Stomach (tissue), 9 donors: Measurements from ENCODE around the gene C5orf47. TPM values are rescaled to one million over a fixed set of nuclear protein-coding genes. Genes with fewer than 3 reads are reported as not detected.

Experiments used
- DNase-seq, 2 donors: peaks; one replicate each; pipeline versions ENCODE4 v3.0.0 to v3.0.0-alpha.2; 2013 to 2019
- H3K27ac ChIP-seq, 5 donors: fragments of 200-600 bp in 4 of 5; sonication (generic) in 4 of 5; one replicate each; pipeline ENCODE4 v1.5.1; 2013 to 2019; ENCODE audit warnings: mild to moderate bottlenecking in 1 of 5, moderate library complexity in 1 of 5
- H3K27me3 ChIP-seq, 3 donors: fragments of 200-600 bp; sonication (generic); one replicate each; pipeline ENCODE4 v1.5.1; 2017 to 2019; ENCODE audit warnings: mixed run types in 1 of 3
- H3K36me3 ChIP-seq, 4 donors: fragments of 200-600 bp; sonication (generic); 1 replicate in 3 of 4; 2 replicates in 1 of 4; pipeline ENCODE4 v1.5.1; 2016 to 2019
- H3K4me1 ChIP-seq, 4 donors: fragments of 200-600 bp; sonication (generic); one replicate each; pipeline ENCODE4 v1.5.1; 2016 to 2019
- H3K4me3 ChIP-seq, 4 donors: fragments of 200-600 bp; sonication (generic) in 3 of 4; one replicate each; pipeline ENCODE4 v1.5.1; 2016 to 2019; ENCODE audit warnings: mild to moderate bottlenecking in 1 of 4
- H3K9me3 ChIP-seq, 4 donors: fragments of 200-600 bp; sonication (generic); one replicate each; pipeline ENCODE4 v1.5.1; 2016 to 2019
- EP300 ChIP-seq: sonication (generic); formaldehyde crosslinking; IDR thresholded peaks from one replicate; pipeline ENCODE4 v1.6.1; 2017; ENCODE audit warnings: antibody characterized with exemption
- POLR2A ChIP-seq, 4 donors: fragments of 450-650 bp; IDR thresholded peaks; one replicate each; pipeline ENCODE4 v1.6.1; 2016; ENCODE audit warnings: antibody characterized with exemption in 4 of 4, control low read depth in 2 of 4, mild to moderate bottlenecking in 1 of 4, moderate library complexity in 1 of 4
- POLR2AphosphoS5 ChIP-seq, 3 donors: sonication (generic); formaldehyde crosslinking; IDR thresholded peaks; one replicate each; pipeline ENCODE4 v1.6.1; 2016; ENCODE audit warnings: antibody characterized with exemption in 3 of 3
- WGBS, 5 donors: extraction: QIAGEN DNeasy Blood & Tissue Kit in 3 of 5; methylation state at CpG; one replicate each; pipeline versions ENCODE4 v1.1.5 to v1.1.7; 2013 to 2018; 5-methylcytosine and 5-hydroxymethylcytosine counted together
- intact Hi-C: fragments of 100-400 bp; cut with DNase I; formaldehyde crosslinking; loops from one replicate; pipeline ENCODE4 v1.15.1; 2023; ENCODE audit warnings: low total_unique reads
- polyA plus RNA-seq, 3 donors: library from polyadenylated mRNA; stranded (reverse); fragments of 200-250 nt; gene quantifications; one replicate each; pipeline ENCODE4 v1.2.3, GENCODE V29; 2013
- total RNA-seq, 5 donors: library from RNA; depleted of rRNA; stranded (reverse); fragments of >200 nt; gene quantifications; one replicate each; pipeline versions ENCODE4 v1.1.0 to v1.2.3, GENCODE V29; 2014 to 2016
- TF ChIP-seq, protein P1 (sequence below), 7 experiments: fragments of 450-650 bp in 4 of 7; fragments of 200-600 bp in 3 of 7; sonication (generic) in 3 of 7; IDR thresholded peaks; one replicate each; pipeline ENCODE4 v1.5.1; 2016 to 2019; ENCODE audit warnings: antibody characterized with exemption in 7 of 7, control low read depth in 2 of 7, mild to moderate bottlenecking in 1 of 7
- donor health status: healthy with polysubstance abuse.
- donor health status: Bipolar disorder and iron deficiency.
- donor health status: healthy.

C5orf47 gene
- total and polyA plus RNA-seq, 8 donors = not detected

DNA sequence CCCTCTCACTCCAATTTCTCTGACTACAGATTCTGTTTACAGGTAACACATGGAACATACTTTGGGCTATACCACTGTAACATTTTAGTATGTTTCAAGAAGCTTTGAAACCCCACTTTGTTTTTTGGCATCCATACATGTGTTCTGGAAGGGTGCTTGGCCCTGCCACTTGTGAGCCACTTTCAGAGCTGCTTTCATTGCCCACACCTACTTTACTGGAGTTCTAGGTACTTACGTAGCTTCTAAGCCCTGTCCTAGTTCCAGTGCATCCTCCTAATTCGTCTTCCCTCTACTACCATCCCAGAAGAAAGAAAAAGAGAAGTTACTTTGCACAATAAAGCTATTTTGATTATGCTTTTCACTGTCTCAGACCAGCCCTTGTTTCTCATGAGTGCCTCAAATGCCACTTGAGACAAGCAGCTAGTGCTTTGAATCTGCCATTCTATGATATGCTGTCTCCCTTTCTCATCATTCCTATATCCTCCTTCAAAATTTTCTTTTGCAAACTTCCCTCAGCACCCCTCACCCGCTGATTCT is 26.5 kb upstream of the C5orf47 start:
- H3K27ac ChIP-seq = no peak overlapping the region

DNA sequence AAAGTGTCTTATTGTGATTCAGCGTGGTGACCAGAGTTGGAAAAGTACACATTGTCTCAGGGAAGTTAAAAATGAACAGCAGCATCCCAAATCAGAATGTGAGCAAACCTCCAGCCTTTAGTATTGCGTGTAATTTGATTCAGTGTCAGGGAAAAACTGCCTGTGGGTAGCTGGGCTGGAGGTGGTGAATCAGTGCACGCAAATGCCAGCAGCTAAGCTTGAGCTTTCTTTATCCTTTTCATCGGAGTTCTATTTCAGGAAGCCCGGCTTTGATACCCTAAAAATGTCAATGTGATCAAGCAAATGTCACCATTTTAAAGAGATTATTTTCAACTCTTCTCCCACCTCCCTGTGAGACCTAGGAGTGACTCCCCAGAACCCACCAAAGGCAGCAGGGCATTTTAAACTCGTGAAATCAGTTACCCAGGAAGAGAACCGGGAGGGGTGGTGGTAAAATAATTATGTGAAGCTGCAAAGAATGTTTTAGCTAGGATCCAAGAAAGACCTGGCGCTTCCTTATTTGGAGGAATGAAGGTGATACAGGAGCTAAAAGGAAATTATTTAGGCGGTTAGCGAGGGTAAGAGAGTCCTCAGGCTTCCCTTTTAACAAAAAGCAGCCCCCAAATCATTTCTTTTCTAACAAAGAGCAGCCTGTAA is 25.7 kb upstream of the C5orf47 start:
- no peak for DNase-seq
- TF ChIP-seq, protein P1, sequence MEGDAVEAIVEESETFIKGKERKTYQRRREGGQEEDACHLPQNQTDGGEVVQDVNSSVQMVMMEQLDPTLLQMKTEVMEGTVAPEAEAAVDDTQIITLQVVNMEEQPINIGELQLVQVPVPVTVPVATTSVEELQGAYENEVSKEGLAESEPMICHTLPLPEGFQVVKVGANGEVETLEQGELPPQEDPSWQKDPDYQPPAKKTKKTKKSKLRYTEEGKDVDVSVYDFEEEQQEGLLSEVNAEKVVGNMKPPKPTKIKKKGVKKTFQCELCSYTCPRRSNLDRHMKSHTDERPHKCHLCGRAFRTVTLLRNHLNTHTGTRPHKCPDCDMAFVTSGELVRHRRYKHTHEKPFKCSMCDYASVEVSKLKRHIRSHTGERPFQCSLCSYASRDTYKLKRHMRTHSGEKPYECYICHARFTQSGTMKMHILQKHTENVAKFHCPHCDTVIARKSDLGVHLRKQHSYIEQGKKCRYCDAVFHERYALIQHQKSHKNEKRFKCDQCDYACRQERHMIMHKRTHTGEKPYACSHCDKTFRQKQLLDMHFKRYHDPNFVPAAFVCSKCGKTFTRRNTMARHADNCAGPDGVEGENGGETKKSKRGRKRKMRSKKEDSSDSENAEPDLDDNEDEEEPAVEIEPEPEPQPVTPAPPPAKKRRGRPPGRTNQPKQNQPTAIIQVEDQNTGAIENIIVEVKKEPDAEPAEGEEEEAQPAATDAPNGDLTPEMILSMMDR (IDR thresholded peaks at IDR 0.05) = no peak
- TF ChIP-seq POLR2AphosphoS5 (IDR thresholded peaks at IDR 0.05) (no peak), EP300 (no peak), POLR2A (IDR thresholded peaks at IDR 0.05) (no peak)
- intact Hi-C loops = no loop called here
- Histone ChIP-seq H3K27ac (peak overlapping the region in 2 of 5 donors; percentile 35 to 42), H3K9me3 (no peaks in the 10 kb centered on the region), H3K4me1 (peaks cover 0 to 11% (median 5%) of the 10 kb centered on the region in 4 donors), H3K27me3 (no peaks in the 10 kb centered on the region), H3K36me3 (peaks cover 0 to 12% (median 7%) of the 10 kb centered on the region in 4 donors), H3K4me3 (peak overlapping the region in 2 of 4 donors; percentile 5 to 27)
- WGBS, 5 donors = 42 to 66% (median 51%) methylated on average over 10 of the region's 10 CpGs

More for the DNA sequence above, 26.5 kb upstream of the C5orf47 start:
- Histone ChIP-seq H3K4me3 (no peak overlapping the region), H3K27me3 (no peaks in the 10 kb centered on the region), H3K9me3 (no peaks in the 10 kb centered on the region), H3K36me3 (peaks cover 0 to 20% (median 14%) of the 10 kb centered on the region in 4 donors), H3K4me1 (peaks cover 0 to 11% (median 5%) of the 10 kb centered on the region in 4 donors)
- intact Hi-C loops = no loop called here
- no peak for TF ChIP-seq EP300
- TF ChIP-seq POLR2AphosphoS5 (IDR thresholded peaks at IDR 0.05) = no peak
- no peak for TF ChIP-seq POLR2A (IDR thresholded peaks at IDR 0.05)
- TF ChIP-seq, protein P1 (IDR thresholded peaks at IDR 0.05) = no peak
- DNase-seq = no peak
- 88 to 96% (median 91%) methylated on average over 3 of the region's 3 CpGs for WGBS, 5 donors

DNA sequence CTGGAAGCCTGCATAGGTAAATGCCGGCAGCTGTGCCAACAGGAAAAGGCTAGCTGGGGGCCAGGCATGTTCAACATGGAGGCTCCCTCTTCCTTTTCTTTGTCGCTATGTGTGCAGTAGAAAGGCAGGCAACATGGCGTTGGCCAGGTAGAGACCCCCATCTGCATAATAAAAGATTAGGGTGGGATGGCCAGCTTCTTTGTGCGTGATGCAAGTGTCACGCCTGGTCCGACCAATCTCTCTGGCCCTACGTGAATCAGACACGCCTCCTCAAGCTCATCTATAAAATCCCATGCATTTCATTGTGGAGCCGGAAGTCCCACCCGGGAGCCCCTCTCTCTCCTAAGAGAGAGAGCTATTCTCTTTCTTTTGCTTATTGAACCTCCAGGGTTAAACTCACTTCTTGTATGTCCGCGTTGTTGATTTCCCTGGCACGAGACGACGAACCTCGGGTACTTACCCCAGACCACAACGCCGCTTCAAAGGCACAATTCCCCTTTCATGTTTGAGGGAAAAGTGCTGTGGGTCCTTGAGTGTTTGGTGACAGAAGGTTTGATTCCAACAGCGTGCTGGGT is 25.0 kb upstream of the C5orf47 start:
- Histone ChIP-seq H3K4me1 (peaks cover 0 to 11% (median 5%) of the 10 kb centered on the region in 4 donors), H3K9me3 (no peaks in the 10 kb centered on the region), H3K27me3 (no peaks in the 10 kb centered on the region), H3K27ac (peak overlapping the region in 2 of 5 donors; percentile 35 to 42), H3K36me3 (peaks cover 0 to 11% (median 7%) of the 10 kb centered on the region in 4 donors), H3K4me3 (peak overlapping the region in 2 of 4 donors; percentile 5 to 27)
- 57 to 62% (median 59%) methylated on average over 19 of the region's 19 CpGs for WGBS, 5 donors
- DNase-seq = peak in 1 of 2 donors; percentile 48
- no peak for TF ChIP-seq EP300
- no peak for TF ChIP-seq POLR2A (IDR thresholded peaks at IDR 0.05)
- TF ChIP-seq, protein P1 (IDR thresholded peaks at IDR 0.05) = no peak
- no peak for TF ChIP-seq POLR2AphosphoS5 (IDR thresholded peaks at IDR 0.05)
- intact Hi-C loops = no loop called here

DNA sequence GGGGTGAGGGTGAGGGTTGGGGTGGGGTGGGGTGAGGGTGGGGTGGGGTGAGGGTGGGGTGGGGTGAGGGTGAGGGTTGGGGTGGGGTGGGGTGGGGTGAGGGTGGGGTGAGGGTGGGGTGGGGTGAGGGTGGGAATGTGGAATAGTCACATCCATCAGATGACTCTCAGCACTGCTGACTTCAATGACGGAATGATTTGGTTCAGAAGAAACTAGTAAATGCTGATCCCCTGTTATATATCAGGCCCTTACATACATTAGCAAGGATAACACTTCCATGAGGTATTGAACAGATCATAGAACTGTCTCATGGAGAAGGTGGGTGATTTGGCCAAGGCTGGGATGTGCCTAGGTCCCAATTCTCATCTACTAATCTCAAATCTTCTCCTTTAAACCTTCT is 24.5 kb upstream of the C5orf47 start:
- H3K4me1 ChIP-seq = peaks cover 0 to 11% (median 5%) of the 10 kb centered on the region in 4 donors
- WGBS, 5 donors = 75 to 100% (median 76%) methylated on average over 1 of the region's 1 CpG
- H3K27me3 ChIP-seq = no peaks in the 10 kb centered on the region
- no peak for TF ChIP-seq POLR2AphosphoS5 (IDR thresholded peaks at IDR 0.05)
- TF ChIP-seq EP300 = no peak
- TF ChIP-seq, protein P1 (IDR thresholded peaks at IDR 0.05) = no peak
- TF ChIP-seq POLR2A (IDR thresholded peaks at IDR 0.05) = no peak
- intact Hi-C loops = no loop called here
- no peak overlapping the region for H3K4me3 ChIP-seq
- peaks cover 0 to 11% (median 4%) of the 10 kb centered on the region in 4 donors for H3K36me3 ChIP-seq
- no peak overlapping the region for H3K27ac ChIP-seq
- H3K9me3 ChIP-seq = no peaks in the 10 kb centered on the region
- no peak for DNase-seq
